Left lobe of liver (tissue), 2 donors: ENCODE results near the gene DNM3. TPM values are rescaled to one million over a fixed set of nuclear protein-coding genes. Genes with fewer than 3 reads are reported as not detected.

ENCODE experiments used
- ATAC-seq: fragments of 200-7000 bp; cut with Tn5 transposase; one replicate; pipeline ENCODE4 v1.9.1; 2020; ENCODE audit warnings: mild to moderate bottlenecking, moderate library complexity
- DNase-seq: peaks from one replicate; pipeline ENCODE4 v3.0.0-alpha.2; 2020; ENCODE audit warnings: low spot score
- total RNA-seq: library from RNA; stranded (reverse); gene quantifications from one replicate; pipeline ENCODE4 v1.2.1, GENCODE V29; 2021
- donor health status: DM: no; HTN: no; CAD: no; lungs with moderate emphysema.
- donor health status: DM: no; HTN: yes; CAD: no.

Gene DNM3
- total RNA-seq, 1 donor from 2014 or later = 0.40 TPM

- no peak for DNase-seq
- no peak for ATAC-seq
These were observed 75.0 kb downstream of the DNM3 start for GRCh38 chr1:171916315-171916771.

GRCh38 chr1:171917331-171917730, 76.0 kb downstream of the DNM3 start:
- ATAC-seq = no peak
- DNase-seq = no peak

GRCh38 chr1:171919891-171920887, 78.9 kb downstream of the DNM3 start:
- DNase-seq (no peak), ATAC-seq (no peak)

- no peak for DNase-seq
These were observed 81.7 kb downstream of the DNM3 start for GRCh38 chr1:171922999-171923398.

GRCh38 chr1:171929121-171929520, 87.8 kb downstream of the DNM3 start:
- no peak for DNase-seq
- no peak for ATAC-seq

More at GRCh38 chr1:171922999-171923398, 81.7 kb downstream of the DNM3 start:
- ATAC-seq = no peak

GRCh38 chr1:171931752-171932151, 90.5 kb downstream of the DNM3 start:
- ATAC-seq = no peak
- no peak for DNase-seq

GRCh38 chr1:171934664-171935063, 93.4 kb downstream of the DNM3 start:
- ATAC-seq = no peak
- no peak for DNase-seq

GRCh38 chr1:171935086-171935485, 93.8 kb downstream of the DNM3 start:
- ATAC-seq (no peak), DNase-seq (no peak)

- DNase-seq = no peak
- ATAC-seq = no peak
These were observed 94.4 kb downstream of the DNM3 start for GRCh38 chr1:171935664-171936063.

GRCh38 chr1:171937938-171938337, 96.6 kb downstream of the DNM3 start:
- DNase-seq (no peak), ATAC-seq (no peak)

GRCh38 chr1:171939740-171940139, 98.4 kb downstream of the DNM3 start:
- no peak for DNase-seq
- ATAC-seq = no peak

GRCh38 chr1:171940368-171940767, 99.1 kb downstream of the DNM3 start:
- DNase-seq = no peak
- ATAC-seq = no peak

GRCh38 chr1:171941920-171942319, 100.6 kb downstream of the DNM3 start:
- DNase-seq = no peak

GRCh38 chr1:171943973-171944561, 102.8 kb downstream of the DNM3 start:
- no peak for ATAC-seq

More at GRCh38 chr1:171941920-171942319, 100.6 kb downstream of the DNM3 start:
- ATAC-seq = no peak

GRCh38 chr1:171948511-171948910, 107.2 kb downstream of the DNM3 start:
- no peak for ATAC-seq
- no peak for DNase-seq

More at GRCh38 chr1:171943973-171944561, 102.8 kb downstream of the DNM3 start:
- DNase-seq = no peak

- ATAC-seq (no peak), DNase-seq (no peak)
These were observed 108.0 kb downstream of the DNM3 start for GRCh38 chr1:171949316-171949715.

- ATAC-seq (no peak), DNase-seq (no peak)
These were observed 112.5 kb downstream of the DNM3 start for GRCh38 chr1:171953835-171954234.

- no peak for ATAC-seq
- no peak for DNase-seq
These were observed 113.1 kb downstream of the DNM3 start for GRCh38 chr1:171954361-171954760.

- ATAC-seq = no peak
These were observed 120.6 kb downstream of the DNM3 start for GRCh38 chr1:171961861-171962260.

GRCh38 chr1:171963762-171964161, 122.5 kb downstream of the DNM3 start:
- ATAC-seq = no peak

More at GRCh38 chr1:171961861-171962260, 120.6 kb downstream of the DNM3 start:
- DNase-seq = no peak

GRCh38 chr1:171965777-171966176, 124.5 kb downstream of the DNM3 start:
- ATAC-seq (no peak), DNase-seq (no peak)

More at GRCh38 chr1:171963762-171964161, 122.5 kb downstream of the DNM3 start:
- no peak for DNase-seq
